ENCODE measurements around the gene CCDC61.
A peak's percentile ranks its signal among the peaks of the same experiment; 100 is the strongest.

The CCDC61 gene

DNA sequence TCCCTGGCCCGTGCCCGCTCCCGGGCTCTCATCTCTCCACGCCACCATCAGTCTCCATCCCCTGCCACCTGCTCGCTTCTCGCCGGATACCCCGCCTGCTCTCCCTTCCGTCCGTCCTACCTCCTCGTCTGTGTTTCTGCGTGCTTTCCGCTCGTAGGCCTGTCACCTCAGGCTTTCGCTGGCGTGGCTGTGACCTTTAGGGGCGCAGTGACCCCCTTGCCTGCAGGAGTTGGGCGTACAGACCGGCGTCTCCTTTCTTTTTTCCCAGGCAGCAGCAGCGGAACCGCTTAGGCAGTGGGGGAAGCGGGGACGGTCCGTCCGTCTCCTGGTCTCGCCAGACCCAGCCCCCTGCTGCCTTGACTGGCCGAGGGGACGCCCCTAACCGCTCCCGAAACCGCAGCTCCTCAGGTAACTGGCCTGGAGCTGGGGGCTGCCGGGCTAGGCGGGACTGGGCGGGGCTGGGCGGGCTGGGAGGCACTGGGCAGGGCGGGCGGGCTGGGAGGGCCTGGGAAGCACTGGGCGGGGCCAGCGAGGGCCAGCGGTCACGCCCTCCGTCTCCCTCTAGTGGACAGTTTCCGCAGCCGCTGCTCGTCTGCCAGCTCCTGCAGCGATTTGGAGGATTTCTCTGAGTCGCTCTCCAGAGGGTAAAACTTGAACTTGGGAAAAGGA is 21.3 kb downstream of the CCDC61 start:
- DNase-seq (ENCODE audit: low read depth) = peak; percentile 53

DNA sequence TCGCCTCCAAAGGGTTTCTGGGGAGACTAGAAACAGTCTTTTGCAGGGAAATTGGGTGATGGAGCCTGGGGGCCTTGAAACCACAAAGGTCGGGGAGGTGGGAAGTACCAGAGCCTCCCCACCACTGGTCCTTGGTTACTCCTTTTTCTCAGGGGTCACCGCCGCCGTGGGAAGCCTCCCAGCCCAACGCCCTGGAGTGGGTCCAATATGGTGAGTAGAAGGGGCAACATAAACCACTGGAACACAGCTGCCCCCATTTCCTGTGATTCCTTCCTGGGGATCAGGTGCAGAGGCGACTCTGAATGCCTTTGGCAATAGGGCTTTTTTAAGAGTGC is 21.8 kb downstream of the CCDC61 start:
- DNase-seq (ENCODE audit: low read depth) = no peak

DNA sequence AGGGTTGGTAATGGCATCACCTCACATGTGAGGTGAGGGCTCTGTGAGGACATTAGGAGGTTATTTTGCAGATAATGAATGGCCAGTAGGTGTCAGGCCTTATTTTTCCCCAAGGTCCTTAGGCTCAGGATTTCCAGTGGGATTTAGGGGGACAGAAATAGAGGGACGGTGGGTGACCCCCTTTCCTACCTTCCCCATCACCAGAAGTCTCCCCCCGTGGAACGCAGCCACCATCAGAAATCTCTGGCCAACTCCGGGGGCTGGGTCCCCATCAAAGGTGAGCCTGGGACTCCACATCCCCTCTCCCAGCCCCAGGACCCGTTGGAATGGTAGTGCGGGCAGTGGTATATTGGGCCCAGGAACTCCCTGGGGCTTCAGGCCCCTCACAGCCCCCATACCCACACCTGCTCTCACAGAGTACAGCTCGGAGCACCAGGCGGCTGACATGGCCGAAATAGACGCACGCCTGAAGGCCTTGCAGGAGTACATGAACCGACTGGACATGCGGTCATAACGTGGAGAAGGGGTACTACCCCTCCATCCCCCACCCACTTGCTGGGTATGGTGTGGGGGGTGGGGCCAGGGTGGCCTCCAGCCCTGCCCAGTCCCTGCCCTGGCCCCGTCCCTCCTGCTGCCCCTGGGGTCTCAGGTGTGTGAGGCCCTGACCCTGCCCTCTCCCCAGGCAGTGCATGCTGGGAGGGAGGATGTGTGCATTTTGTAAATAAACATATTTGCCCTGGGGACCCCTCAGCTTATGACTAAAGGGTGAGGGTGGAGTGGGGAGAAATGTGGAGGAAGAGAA is 22.8 kb downstream of the CCDC61 start:
- no peak for DNase-seq (ENCODE audit: low read depth)

DNA sequence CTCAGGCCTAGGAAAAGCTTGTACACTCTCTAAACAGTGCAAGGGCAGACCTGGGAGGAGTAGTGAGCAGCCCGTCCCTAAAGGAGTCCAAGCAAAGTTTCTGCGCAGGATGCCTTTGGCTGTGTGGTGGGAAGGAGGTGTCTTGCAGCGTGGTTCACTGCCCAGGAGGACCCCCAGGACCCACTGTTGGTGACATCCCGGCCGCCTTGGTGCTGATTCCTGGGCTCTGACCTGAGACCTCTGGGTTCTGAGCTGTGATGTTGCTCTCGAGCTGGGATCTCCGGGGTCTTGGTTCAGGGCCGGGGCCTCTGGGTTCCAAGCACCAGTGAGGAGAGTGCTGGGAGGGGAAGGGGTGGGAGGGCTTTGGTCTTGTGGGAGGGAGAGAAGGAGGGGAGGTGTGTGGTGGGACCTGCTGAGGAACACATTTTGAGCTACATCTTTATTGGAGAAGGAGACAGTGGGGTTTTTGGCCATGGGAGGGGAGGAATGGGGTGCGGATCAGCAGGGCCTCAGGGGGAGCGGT is 23.5 kb downstream of the CCDC61 start:
- DNase-seq (ENCODE audit: low read depth) = no peak

DNA sequence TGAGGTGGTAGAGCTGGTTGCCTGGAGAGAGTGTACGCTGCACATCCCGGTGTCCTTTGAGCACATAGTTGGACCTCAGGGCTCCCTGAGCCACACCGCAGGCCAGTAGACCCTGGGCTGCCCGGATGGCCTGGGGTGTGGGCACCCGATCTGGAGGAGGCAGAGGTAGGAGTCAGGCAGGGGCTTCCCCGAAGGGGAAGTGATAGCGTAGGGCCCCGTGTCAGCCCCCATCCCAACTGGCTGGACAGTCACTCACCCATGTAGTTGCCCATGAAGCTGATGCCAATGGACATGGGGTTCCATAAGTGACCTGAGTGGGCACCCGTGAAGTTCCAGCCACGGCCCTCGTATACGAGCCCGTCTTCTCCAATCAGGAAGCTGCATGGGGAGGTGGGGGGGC is 24.0 kb downstream of the CCDC61 start:
- no peak for DNase-seq (ENCODE audit: low read depth)

DNA sequence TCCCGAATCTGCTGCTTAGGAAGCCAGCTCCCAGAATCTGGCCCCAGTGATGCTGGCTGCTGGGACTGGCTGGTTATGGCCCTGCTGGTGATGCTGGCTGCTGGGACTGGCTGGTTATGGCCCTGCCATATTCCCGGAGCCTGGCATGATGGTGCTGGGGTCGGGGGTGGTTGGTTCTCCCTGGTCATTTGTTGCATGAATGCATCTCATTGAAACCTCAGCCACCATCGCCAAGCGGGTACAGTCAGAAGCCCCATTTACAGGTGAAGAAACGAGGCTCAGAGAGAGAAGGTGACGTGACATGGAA is 25.5 kb downstream of the CCDC61 start:
- no peak for DNase-seq (ENCODE audit: low read depth)

DNA sequence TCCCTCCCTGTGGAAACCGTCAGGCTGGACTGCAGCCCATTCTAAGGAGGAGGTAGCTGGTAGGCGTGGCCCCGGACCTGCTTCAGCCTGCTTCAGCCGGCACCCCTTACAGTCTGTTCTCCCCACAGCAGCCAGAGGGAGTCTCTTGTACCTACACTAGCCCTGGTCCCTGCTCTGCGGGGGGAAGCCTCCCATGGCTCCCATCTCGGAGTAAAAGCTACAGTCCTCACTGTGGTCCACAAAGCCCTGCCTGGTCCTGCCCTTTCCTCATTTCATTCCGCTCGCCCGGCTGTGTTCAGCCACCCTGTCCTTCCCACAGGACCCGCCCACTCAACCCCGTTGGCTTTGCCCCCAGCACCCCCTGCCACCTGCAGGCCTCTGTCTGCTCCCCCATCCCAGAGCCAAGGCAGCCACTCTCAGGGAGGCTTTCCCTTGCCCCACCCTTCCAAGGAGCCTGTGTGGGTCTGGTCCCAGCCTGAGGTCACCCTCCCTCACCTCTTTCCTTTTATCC is 26.3 kb downstream of the CCDC61 start:
- DNase-seq (ENCODE audit: low read depth) = no peak

DNA sequence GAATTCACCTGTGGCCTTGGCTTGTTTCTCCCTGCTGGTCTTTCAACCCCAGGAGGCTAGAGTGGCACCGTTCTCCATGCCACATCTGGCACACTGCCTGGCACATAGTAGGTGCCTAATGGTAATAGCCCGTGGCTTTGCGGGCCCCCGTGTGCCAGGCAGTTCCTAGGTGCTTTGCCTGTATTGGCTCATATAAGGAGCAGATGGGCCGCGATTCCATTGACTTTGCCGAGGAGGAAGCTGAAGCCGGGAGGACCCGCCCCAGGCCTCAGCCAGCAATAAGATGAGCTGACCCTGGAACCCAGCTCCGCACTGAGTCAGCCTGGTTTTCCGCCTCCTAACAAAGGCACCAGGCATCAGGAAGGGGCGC is 26.8 kb downstream of the CCDC61 start:
- DNase-seq (ENCODE audit: low read depth) = no peak

DNA sequence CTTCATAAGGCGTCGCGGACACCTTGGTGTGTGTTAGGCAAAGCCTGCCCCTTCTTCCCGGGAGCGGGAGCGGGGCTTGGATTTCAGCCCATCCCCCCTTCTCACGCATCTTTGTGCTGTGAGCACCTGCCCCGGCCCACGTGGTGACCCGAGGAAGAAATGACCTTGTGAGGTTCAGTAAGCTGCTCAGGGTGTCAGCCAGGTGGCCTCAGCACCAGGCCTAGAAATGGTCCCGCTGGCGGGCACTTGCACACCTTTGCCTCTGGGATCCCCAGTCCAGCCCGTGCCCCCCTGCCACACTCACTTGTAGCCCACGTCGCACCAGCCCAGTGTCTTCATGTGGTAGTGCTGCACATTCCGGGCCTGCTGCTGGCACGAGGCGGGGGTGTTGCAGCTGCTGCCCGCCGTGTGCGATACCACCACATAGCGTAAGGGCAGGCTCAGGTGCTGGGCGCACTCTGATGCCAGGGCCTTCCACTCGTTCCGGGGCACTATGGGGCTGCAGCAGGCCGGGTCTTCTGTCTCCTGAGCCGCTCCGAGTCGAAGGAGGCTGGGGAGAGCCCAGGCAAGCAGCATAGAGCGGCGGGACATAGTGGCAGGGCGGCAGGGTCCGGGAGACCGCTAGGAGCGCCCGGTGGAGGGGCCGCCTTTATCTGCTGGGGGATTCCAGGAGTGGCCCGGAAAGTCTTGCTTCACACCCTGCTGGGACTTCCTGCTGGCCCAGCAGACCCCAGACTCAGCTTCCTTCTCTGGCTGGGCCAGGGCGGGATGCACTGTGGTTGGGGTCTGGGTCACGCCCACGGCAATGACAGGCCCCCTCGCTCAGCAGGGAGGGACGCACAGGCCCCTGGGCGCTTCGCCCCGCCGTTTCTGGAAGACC is 27.4 kb downstream of the CCDC61 start, which contains the start of gene PGLYRP1:
PGLYRP1 (minus strand) TSS at position 623 of the 880 bp plus-strand sequence; CDS start at position 591, 32 bp downstream.
- no peak for DNase-seq (ENCODE audit: low read depth)

DNA sequence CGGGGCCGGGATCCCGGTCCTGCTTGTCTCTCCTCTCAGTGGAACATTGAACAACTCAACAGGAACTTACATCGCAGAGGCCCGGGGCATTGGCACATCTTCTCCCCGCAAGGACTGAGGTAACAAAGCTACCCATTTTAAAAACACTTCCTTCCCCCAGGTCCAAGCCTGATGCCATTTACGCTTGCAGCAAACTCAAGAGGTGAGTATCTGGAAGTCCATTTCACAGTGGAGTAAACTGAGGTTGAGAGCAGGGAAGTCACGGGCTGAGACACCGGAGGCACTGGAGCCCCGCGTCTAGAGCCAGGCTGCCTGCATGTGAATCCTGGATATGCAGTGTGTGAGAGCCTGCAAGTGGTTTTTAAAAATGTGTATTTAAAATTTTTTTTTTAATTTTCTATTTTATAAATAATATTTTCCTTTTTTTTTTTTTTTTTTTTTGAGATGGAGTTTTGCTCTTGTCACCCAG is 28.1 kb downstream of the CCDC61 start:
- DNase-seq (ENCODE audit: low read depth) = no peak

DNA sequence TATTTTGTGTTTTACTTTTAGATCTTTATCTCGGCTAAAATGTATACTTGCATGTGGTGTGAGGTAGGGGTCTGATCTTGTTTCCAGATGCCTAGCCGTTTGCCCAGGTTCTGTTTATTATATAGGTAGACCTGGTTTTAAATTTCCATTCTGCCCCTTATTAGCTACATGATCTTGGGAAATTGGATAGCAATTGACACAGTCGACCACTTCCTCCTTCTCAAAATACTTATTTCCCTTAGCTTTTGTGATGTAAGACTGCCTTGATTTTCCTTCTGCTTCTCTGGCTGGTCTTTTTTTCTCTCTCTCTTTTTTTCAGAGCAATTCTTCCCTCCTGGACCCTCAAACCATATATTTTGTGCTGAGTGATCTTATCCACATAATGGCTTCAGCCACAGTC is 30.6 kb downstream of the CCDC61 start:
- no peak for DNase-seq (ENCODE audit: low read depth)

DNA sequence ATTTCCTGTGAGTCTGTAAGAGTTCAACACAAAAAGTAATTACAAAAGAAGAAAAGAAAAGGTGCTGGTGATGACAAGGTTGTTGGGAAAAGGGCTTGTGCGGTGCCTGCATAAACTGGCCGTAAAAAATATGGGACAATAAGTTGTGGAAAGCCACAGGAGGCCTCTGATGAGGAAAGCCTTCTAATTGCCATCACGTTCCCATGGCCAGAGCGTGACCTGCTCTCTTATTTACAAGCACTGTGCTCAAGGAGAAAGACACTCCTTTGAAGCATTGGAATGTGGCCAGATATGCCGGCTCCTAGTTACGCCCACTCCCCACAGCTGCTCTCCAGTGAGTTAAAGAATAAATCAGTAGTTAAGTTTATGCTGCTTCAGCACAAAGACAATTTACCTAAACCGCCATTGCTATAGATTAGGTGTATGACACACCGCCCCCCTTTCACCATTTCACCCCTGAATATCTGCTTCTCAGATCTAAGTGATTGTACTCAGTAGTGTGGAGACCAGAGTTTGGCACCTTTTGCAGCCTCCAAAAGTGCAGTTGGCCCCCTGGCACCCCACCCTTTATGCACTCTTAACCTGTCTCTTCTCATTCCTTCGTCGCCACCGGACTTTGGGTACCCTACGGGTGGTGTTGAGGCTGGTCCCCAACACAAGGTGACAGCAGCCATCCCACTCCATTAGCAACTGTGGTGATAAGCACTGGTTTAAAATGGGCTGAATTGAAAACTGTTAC is 35.7 kb downstream of the CCDC61 start:
- DNase-seq (ENCODE audit: low read depth) = no peak

DNA sequence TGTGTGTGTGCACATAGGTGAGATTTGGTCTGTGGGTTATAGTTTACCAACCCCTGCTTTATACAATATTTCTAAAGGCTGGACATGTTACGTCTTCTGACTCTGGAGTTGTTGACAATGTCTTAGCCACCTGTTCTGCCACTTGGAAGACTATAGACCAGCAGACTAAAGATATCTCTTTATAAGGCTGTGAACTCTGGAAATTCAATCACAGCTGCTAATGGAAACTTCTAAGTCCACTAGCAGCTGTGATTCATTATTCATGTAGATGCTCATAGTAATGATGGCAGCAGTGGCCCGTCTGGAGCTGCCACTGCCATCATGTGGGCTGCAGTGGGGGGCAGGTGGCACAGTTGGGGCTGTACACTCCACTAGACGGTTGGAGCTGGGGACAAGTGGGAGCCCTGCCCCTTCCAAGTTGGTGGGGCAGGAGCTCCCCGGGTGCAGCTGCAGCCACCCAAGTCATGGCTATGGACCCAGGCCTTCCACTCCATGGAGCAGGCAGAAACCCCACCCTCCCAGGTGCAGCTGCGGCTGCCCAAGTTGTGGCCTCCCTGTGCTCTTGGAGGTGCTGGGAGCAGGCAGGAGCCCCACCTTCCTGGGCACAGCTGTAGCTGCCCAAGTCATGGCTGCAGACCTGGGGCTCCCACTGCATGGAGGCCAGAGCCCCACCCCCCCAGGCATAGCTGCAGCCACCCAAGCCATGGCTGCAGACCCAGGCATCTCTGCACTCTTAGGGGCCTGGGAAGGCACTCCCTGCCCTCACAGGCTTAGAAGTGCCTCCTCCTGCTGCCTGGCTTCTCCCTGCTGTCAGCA is 36.7 kb downstream of the CCDC61 start:
- no peak for DNase-seq (ENCODE audit: low read depth)

DNA sequence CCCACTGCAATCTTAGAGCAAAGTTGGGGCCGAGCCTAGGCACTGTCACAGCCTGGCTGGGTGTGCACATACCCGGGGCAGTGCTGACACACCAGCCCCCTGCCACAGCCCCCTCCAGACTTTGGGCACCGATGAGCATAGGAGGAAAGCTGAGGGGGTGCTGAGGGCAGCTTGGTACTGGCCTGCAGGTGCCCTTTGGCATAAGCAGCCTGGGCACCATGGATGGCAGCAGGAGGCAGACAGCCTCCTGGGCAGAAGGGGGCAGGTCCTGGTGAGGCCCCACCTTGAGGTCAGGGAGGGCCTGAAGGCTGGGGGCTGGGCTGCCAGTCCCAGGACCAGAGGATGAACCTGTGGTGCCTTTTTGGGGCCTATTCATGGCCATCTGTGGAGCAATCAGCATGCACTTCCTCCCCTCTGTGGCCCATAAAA is 37.3 kb downstream of the CCDC61 start:
- no peak for DNase-seq (ENCODE audit: low read depth)

DNA sequence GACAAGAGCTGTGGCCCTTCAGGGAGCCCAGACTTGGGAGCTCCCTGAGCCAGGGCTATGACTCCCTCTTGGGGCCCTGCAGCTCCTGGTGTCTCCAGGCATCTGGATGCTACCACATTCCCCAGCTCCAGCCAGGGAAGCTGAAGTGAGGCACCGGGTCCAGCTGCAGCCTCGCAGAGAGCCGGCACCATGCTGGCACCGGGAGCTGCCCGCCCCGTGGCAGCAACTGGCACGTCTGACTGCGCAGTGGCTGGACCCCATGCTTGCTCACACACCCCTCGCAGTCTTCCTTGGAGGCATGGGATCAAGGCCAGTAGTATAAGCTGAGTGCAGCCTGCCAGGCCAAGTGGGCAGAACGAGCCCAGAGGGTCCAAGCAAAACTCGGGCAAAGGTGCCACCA is 38.1 kb downstream of the CCDC61 start:
- DNase-seq (ENCODE audit: low read depth) = no peak

DNA sequence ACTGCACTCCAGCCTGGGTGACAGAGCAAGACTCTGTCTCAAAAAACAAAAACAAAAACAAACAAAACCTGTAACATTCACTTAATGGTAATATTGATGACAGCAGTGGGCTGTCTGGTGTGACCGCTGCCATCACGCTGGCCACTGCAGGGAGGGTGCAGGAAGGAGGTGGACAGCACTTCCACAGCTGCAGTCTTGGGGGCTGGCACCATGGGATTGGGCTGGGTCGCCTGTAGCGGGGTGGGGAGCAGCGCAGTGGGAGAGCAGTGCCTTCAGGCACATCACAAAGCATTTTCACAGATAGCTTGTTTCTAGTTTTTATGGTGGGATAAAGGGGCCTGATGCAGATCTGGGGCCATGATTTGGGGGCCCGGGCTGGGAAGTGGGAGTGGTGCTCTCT is 40.3 kb downstream of the CCDC61 start:
- no peak for DNase-seq (ENCODE audit: low read depth)

DNA sequence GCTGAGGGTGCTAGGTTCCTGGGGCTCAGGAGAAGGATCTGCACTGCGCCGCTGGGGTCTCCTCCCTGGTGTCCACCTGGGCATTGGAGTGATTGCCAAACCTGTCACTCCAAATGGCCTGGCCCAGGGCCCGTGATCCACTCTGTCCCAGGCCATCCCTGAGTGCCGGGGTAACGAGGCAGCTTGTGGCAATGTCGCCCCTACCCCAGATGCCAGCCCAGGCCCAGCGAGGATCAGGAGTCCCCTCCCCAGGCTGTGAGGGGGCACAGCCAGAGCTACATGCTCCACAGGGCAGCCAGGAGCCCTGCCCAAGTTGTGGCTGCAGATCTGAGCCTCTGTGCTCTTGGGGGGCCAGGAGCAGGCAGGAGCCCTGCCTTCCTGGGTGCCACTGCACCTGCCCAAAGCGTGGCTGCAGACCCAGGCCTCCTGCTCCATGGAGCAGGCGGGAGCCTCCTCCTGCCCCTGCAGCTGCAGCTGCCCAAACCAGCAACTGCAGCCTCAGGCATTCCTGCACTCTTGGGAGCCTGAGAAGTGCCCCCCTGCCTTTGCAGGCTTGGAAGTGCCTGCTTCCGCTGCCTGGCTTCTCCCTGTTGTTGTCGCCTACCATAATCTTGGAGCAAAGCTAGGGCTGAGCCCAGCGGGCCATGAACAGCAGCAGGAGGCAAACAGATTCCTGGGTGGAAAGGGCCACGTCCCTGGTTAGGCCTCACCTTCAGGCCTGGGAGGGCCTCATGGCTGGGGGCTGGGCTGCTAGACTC is 40.9 kb downstream of the CCDC61 start:
- DNase-seq (ENCODE audit: low read depth) = no peak

DNA sequence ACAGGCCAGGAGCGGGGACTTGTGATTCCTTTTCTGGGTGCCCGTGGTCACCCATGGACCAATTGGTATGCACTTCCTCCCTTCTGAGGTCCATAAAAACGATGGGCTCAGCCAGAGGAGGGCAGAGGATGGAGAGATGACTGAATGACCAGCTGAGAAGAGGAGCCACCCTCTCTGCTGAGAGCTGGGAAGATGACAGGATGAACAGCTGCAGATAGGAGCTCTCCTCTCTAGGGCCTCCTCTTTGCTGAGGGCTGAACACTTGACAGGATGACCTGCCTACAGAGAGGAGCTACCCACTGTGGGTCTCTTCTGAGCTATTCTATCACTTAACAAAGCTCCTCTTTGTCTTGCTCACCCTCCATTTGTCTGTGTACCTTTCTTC is 41.5 kb downstream of the CCDC61 start:
- DNase-seq (ENCODE audit: low read depth) = no peak

DNA sequence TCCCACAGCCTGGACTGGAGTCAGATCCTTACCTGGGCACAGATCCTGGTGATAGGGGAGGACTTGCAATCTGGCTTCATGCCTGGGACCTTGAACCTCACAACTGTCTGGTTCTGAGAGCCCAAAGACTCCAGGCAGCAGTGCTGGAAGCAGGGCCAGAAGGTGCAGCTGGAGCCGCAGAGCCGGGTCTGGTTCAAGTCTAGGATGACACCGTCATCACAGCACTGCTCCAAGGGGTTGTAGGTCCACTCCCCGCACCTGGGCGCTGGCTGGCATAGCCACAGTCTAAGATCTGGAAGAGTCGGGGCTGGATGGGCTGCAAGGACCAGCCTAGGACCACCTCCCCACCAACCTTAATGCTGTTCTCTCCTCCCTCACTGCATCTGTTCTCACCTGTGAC is 44.9 kb downstream of the CCDC61 start:
- no peak for DNase-seq (ENCODE audit: low read depth)

DNA sequence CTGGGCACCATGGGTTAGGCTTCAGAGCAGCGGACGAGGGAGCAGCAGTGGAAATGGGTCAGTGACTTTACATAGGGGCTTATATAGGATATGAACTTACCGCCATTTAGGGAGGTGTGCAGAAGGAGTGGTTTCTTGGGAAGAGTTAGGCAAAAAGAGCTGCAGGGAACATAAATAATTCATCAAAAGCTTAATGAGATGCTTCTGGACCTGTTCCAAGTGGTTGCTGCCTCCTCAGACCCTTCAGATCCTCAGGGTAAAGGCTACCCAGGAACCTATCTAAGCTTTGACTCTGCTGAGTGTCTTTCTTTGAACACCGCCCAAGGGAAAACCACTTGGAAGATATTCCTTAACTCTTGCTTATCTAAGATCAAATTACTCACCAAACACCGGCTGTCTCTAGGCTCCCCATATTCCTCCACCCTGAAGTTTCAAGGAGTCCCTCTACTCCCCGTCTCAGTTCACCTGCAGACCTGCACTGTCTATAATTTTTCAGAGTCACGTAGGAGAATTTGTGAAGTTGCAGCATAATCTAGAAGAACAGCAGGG is 45.8 kb downstream of the CCDC61 start, which contains the start of gene IGFL4:
IGFL4 (minus strand) TSS at position 51 of the 549 bp plus-strand sequence; CDS start at position 11, 40 bp downstream.
- no peak for DNase-seq (ENCODE audit: low read depth)

All from stromal cell of bone marrow (primary cell).